ENCODE results near the gene LRRC36. TPM values are rescaled to one million over a fixed set of nuclear protein-coding genes. Genes with fewer than 3 reads are reported as not detected.

The LRRC36 gene
- total and polyA plus RNA-seq, 2 of the 13 experiments (the other 11 are each of a cell fraction or from before 2014, with no cell fraction given) = 0.12 to 0.15 TPM

DNA sequence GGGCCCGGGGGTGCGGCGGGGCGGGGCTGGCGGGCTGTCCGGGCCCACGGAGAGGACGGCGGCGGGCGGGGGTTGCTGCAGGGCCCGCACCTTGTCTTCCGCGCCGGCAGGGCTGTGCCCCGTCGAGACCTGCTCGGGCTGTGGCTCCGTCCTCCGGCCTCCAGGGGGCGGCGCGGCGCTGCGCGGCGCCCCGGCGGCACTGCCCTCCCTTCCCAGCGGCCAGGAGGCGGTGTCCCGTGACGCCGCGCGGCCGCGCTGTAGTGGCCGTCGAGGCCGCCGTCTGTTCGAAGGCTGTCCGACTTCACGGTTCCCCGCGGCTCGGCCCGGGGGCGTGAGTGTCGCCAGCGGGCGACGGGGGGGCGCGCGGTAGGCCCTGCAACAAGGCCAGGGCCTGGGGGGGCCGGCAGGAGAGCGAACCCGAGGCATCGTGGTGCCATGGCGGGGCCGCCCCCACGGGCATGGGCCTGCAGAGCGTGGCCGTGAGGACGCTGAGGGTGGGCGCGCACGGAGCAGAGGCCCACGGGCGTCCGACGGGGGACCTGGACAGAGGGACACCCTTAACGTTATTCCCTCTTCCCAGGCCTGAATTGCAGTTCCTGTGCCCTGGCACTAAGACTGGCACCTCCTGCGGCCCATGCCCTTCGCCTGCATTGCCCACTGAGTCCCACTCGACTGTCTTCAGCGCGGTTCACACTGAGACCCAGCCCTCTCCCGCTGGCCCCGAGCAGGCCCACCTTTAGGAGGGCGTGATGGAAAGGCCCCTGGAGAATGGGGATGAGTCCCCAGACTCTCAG is 47.1 kb upstream of the LRRC36 start, which contains the start of gene PLEKHG4 (continued):
- TF ChIP-seq ZFX (CRISPR knock-in tag; IDR thresholded peaks at IDR 0.05; ENCODE audit: low read depth) = peak; percentile 83
- no peak for TF ChIP-seq SNAI1 (CRISPR knock-in tag; IDR thresholded peaks at IDR 0.05; ENCODE audit: borderline replicate concordance)
- TF ChIP-seq TCF7L2 (IDR thresholded peaks at IDR 0.05; ENCODE audit: low read depth, low read length) = no peak
- peak; percentile 96 for TF ChIP-seq ZNF407 (CRISPR knock-in tag; IDR thresholded peaks at IDR 0.05; ENCODE audit: not compliant biosample characterization)
- TF ChIP-seq, protein P1, sequence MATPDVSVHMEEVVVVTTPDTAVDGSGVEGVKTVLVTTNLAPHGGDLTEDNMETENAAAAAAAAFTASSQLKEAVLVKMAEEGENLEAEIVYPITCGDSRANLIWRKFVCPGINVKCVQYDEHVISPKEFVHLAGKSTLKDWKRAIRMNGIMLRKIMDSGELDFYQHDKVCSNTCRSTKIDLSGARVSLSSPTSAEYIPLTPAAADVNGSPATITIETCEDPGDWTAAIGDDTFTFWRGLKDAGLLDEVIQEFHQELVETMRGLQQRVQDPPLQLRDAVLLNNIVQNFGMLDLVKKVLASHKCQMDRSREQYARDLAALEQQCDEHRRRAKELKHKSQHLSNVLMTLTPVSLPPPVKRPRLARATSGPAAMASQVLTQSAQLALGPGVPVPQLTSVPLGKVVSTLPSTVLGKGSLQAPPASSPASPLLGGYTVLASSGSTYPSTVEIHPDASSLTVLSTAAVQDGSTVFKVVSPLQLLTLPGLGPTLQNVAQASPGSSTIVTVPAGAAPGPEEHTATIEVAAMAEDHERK (CRISPR knock-in tag; IDR thresholded peaks at IDR 0.05; ENCODE audit: low read depth) = 0 out of 2 replicates have a peak, but pooled peaks have one; percentile 33
- TF ChIP-seq IKZF5 (CRISPR knock-in tag; IDR thresholded peaks at IDR 0.05) = peak; percentile 60
- TF ChIP-seq, protein P2, sequence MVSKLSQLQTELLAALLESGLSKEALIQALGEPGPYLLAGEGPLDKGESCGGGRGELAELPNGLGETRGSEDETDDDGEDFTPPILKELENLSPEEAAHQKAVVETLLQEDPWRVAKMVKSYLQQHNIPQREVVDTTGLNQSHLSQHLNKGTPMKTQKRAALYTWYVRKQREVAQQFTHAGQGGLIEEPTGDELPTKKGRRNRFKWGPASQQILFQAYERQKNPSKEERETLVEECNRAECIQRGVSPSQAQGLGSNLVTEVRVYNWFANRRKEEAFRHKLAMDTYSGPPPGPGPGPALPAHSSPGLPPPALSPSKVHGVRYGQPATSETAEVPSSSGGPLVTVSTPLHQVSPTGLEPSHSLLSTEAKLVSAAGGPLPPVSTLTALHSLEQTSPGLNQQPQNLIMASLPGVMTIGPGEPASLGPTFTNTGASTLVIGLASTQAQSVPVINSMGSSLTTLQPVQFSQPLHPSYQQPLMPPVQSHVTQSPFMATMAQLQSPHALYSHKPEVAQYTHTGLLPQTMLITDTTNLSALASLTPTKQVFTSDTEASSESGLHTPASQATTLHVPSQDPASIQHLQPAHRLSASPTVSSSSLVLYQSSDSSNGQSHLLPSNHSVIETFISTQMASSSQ (IDR thresholded peaks at IDR 0.05; ENCODE audit: low read depth) = no peak
- TF ChIP-seq, protein P2 (CRISPR knock-in tag; IDR thresholded peaks at IDR 0.05; ENCODE audit: borderline replicate concordance) = peak; percentile 55
- TF ChIP-seq, protein P3, sequence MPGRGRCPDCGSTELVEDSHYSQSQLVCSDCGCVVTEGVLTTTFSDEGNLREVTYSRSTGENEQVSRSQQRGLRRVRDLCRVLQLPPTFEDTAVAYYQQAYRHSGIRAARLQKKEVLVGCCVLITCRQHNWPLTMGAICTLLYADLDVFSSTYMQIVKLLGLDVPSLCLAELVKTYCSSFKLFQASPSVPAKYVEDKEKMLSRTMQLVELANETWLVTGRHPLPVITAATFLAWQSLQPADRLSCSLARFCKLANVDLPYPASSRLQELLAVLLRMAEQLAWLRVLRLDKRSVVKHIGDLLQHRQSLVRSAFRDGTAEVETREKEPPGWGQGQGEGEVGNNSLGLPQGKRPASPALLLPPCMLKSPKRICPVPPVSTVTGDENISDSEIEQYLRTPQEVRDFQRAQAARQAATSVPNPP (CRISPR knock-in tag; IDR thresholded peaks at IDR 0.05) = no peak; the same call in 1 of the 2 replicates
